Loucy (cell line): Measurements from ENCODE around the gene GABRB2.

ENCODE experiments used
- EZH2phosphoT487 ChIP-seq: fragments of 200-600 bp; IDR thresholded peaks from 2 replicates; pipeline ENCODE4 v1.6.1; 2018; ENCODE audit warnings: antibody characterized with exemption, mild to moderate bottlenecking, moderate library complexity, borderline replicate concordance
- TF ChIP-seq, protein P1 (sequence below): fragments of 200-600 bp; sonication (generic); conservative IDR thresholded peaks from 2 replicates; pipeline ENCODE4 v1.5.1; 2014; ENCODE audit warnings: mild to moderate bottlenecking, antibody characterized with exemption, low read length

DNA sequence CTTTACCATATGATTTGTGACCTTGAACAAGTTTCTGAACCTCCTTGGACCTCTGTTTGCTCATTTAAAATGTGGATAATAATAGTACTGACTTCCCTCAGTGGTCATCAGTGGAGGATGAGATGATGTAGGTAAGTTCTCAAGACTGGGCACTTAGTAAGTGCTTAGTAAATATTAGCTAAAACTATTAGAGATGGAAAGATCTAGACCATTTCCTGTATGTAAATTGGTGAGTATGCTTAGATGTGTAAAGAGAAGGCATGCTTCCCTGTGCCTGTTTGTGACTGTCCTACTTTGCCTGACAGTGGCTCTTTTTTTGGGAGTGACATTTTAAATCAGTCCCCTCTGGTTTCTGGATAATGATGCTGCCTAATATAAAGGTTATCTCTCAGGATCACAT is 288.1 kb downstream of the GABRB2 start:
- TF ChIP-seq, protein P1, sequence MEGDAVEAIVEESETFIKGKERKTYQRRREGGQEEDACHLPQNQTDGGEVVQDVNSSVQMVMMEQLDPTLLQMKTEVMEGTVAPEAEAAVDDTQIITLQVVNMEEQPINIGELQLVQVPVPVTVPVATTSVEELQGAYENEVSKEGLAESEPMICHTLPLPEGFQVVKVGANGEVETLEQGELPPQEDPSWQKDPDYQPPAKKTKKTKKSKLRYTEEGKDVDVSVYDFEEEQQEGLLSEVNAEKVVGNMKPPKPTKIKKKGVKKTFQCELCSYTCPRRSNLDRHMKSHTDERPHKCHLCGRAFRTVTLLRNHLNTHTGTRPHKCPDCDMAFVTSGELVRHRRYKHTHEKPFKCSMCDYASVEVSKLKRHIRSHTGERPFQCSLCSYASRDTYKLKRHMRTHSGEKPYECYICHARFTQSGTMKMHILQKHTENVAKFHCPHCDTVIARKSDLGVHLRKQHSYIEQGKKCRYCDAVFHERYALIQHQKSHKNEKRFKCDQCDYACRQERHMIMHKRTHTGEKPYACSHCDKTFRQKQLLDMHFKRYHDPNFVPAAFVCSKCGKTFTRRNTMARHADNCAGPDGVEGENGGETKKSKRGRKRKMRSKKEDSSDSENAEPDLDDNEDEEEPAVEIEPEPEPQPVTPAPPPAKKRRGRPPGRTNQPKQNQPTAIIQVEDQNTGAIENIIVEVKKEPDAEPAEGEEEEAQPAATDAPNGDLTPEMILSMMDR = no peak
- no peak for TF ChIP-seq EZH2phosphoT487
